Effector memory CD8-positive, alpha-beta T cell (primary cell): ENCODE results near the gene KMT5B.

Source experiments
- ATAC-seq: fragments of 150-1000 bp; cut with Tn5 transposase; replicated peaks from 2 replicates; pipeline ENCODE4 v1.10.0; 2021; ENCODE audit warnings: mild to moderate bottlenecking, moderate library complexity
- DNase-seq, 3 experiments: peaks; one replicate each; pipeline ENCODE4 v3.0.0; 2021
- H3K27ac Mint-ChIP-seq, 2 donors: one replicate each; pipeline ENCODE4 v1.8.0; 2022; ENCODE audit warnings: mild to moderate bottlenecking in 2 of 2, mixed read lengths in 2 of 2, moderate library complexity in 2 of 2
- H3K27me3 Mint-ChIP-seq, 2 donors: one replicate each; pipeline ENCODE4 v1.8.0; 2022; ENCODE audit warnings: mixed read lengths in 2 of 2
- H3K36me3 Mint-ChIP-seq: one replicate; pipeline ENCODE4 v1.8.0; 2022; ENCODE audit warnings: mild to moderate bottlenecking, moderate library complexity, mixed read lengths; ENCODE audit not compliant: insufficient read depth
- H3K4me1 Mint-ChIP-seq, 2 donors: one replicate each; pipeline ENCODE4 v1.8.0; 2022; ENCODE audit warnings: low read depth in 2 of 2, mixed read lengths in 2 of 2
- H3K4me3 Mint-ChIP-seq, 2 donors: one replicate each; pipeline ENCODE4 v1.8.0; 2022; ENCODE audit warnings: mild to moderate bottlenecking in 2 of 2, mixed read lengths in 2 of 2, moderate library complexity in 2 of 2
- H3K9me3 Mint-ChIP-seq, 2 donors: one replicate each; pipeline ENCODE4 v1.8.0; 2022; ENCODE audit warnings: mixed read lengths in 2 of 2

The KMT5B gene

DNA sequence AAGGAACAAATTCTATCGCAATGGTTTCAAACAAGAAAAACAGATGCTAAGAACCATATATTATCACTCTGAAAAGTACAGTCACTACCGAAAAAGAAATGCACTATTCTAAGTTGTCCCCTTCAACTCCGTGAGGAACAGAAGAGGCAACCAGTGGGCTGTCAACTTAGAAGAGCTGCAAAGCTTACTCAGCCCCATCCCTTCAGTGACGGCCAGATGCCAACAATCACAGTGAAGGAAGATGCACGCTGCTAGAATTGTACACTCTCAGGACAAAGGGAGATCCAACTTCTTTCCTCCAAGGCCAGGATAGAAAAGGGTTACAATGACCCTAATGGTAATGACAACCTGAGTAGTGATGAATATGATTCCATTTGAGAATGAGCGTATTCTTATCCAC lies 53.4 kb downstream of the KMT5B start:
- no peak overlapping the region for H3K27ac Mint-ChIP-seq

DNA sequence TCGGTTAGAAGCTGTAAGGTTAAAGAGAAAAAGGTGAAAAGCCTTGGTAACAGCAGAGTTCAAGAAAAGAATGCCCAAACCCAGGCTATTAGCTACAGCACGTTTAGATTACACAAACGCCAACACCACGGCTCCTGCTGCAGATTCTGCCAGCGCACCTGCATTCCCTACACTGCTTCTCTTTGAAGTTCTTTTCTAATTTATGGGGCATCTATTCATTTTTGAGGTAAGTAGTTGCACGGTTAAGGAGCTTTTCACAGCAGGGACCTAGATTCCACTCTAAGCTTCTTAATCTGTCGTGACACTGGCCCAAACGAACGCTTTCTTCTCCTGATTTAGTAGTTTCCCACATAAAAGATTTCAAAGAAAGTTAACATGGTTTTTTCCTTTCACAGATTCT lies 53.9 kb downstream of the KMT5B start:
- Mint-ChIP-seq H3K4me3 (no peak overlapping the region), H3K4me1 (no peaks in the 10 kb centered on the region), H3K36me3 (peaks cover 8% of the 10 kb centered on the region), H3K27me3 (no peaks in the 10 kb centered on the region), H3K9me3 (no peaks in the 10 kb centered on the region), H3K27ac (no peak overlapping the region)
- ATAC-seq: no peak
- DNase-seq: no peak

More for the DNA sequence above, 53.4 kb downstream of the KMT5B start:
- no peak for DNase-seq
- Mint-ChIP-seq H3K36me3 (peaks cover 8% of the 10 kb centered on the region), H3K27me3 (no peaks in the 10 kb centered on the region), H3K4me1 (no peaks in the 10 kb centered on the region), H3K4me3 (no peak overlapping the region), H3K9me3 (no peaks in the 10 kb centered on the region)
- ATAC-seq: no peak

DNA sequence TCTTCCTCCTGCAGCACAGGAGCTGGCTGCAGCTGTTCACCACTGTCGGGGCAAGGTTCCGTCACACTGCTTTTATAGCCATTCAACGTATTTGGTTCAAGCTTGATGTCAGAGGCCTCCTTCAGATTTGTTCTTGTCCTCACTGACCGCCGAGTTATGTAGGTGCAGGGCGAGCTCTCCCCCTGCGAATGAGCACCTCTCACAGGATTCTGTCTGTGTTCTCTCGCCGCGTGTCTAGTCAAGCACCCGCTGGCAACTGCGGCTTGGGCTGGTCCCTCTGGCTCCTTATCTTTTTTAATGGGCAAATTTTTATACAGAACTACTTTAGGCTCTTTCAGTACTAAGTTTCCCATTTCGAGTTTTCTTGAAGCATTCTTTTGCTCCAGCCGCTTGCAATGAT lies 54.5 kb downstream of the KMT5B start:
- DNase-seq (no peak), ATAC-seq (no peak)
- Mint-ChIP-seq H3K9me3 (no peaks in the 10 kb centered on the region), H3K36me3 (peaks cover 8% of the 10 kb centered on the region), H3K4me1 (no peaks in the 10 kb centered on the region), H3K4me3 (no peak overlapping the region), H3K27me3 (no peaks in the 10 kb centered on the region), H3K27ac (no peak overlapping the region)

DNA sequence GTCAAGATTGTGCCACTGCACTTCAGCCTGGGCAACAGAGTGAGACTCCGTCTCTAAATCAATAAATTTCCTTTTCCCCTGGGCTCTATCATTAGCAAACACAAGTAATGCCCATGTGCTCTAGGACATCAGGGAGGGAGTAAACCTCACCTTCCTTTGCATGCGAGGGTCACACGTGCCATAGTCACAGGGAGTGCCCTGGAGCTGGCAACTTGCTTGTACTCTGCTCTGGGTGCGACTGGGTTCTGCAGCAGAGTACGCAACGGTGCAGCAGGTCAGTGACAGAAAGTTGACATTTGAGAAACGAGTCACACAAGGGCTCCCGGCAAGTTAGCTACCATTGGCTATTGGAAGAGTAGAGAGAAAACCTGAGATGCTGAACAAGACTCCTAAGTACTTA lies 59.4 kb downstream of the KMT5B start:
- DNase-seq: no peak
- H3K36me3 Mint-ChIP-seq: peaks cover 8% of the 10 kb centered on the region
- H3K27ac Mint-ChIP-seq: no peak overlapping the region
- H3K4me1 Mint-ChIP-seq: peaks cover 2 to 7% of the 10 kb centered on the region in 2 donors
- no peaks in the 10 kb centered on the region for H3K9me3 Mint-ChIP-seq
- H3K27me3 Mint-ChIP-seq: no peaks in the 10 kb centered on the region
- no peak overlapping the region for H3K4me3 Mint-ChIP-seq
- ATAC-seq: no peak

DNA sequence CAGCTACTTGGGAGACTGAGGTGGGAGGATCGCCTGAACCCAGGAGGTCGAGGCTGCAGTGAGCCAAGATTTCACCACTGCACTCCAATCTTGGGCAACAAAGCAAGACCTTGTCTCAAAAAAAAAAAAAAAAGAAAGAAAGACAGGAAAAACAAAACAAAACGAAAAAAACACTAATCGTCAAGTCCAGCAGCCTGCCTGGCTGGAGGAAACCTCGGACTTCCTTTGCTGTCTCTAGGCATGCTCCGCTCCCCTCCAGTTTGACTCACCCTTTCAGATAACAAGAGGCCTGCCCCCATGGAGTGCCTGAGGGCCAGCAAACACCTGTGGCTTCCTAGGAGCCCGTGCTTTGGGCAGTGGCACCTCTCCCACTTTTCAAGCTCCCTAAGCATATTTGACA lies 63.1 kb downstream of the KMT5B start:
- no peak overlapping the region for H3K27ac Mint-ChIP-seq
- DNase-seq: no peak
- H3K4me1 Mint-ChIP-seq: peaks cover 2 to 7% of the 10 kb centered on the region in 2 donors
- H3K9me3 Mint-ChIP-seq: no peaks in the 10 kb centered on the region
- H3K4me3 Mint-ChIP-seq: no peak overlapping the region
- peaks cover 3% of the 10 kb centered on the region for H3K36me3 Mint-ChIP-seq
- no peak for ATAC-seq
- no peaks in the 10 kb centered on the region for H3K27me3 Mint-ChIP-seq

DNA sequence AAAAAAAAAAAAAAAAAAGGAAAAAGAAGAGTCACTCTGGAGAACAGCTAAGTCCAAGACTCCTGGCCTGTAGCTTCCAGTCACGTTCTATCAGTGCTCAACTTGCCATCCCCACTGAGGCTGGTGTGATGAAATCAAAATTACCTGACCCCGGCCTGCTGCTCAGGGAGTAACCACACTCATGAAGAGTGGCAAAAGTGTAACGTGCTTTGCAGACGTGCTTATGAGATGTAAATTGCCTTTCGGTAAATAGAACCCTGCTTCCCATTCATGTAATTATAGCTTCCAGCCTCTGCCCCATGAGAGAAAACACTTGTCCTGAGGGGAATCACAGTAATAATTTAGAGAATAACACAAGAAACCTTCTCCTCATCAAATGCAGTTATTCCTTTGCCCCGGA lies 63.7 kb downstream of the KMT5B start:
- ATAC-seq (no peak), DNase-seq (no peak)
- no peak overlapping the region for H3K27ac Mint-ChIP-seq
- H3K27me3 Mint-ChIP-seq: no peaks in the 10 kb centered on the region
- H3K4me3 Mint-ChIP-seq: no peak overlapping the region
- H3K9me3 Mint-ChIP-seq: no peaks in the 10 kb centered on the region
- H3K36me3 Mint-ChIP-seq: peaks cover 3% of the 10 kb centered on the region
- H3K4me1 Mint-ChIP-seq: peaks cover 2 to 7% of the 10 kb centered on the region in 2 donors

DNA sequence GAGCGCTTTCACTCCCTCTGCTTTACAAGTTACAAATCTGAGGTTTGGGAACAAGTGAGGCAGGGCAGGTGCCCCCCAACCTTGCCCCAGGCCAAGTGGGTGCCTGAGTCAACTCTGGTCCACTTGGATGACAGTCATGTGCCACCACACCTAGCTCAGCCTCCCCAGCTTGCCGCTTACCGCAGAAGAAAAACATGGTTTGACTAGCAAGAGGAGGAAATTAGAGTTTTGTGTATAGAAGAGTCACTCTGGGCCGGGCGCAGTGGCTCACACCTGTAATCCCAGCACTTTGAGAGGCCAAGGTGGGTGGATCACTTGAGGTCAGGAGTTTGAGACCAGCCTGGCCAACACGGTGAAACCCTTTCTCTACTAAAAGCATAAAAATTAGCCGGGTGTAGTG lies 64.2 kb downstream of the KMT5B start:
- no peak for ATAC-seq
- no peaks in the 10 kb centered on the region for H3K9me3 Mint-ChIP-seq

DNA sequence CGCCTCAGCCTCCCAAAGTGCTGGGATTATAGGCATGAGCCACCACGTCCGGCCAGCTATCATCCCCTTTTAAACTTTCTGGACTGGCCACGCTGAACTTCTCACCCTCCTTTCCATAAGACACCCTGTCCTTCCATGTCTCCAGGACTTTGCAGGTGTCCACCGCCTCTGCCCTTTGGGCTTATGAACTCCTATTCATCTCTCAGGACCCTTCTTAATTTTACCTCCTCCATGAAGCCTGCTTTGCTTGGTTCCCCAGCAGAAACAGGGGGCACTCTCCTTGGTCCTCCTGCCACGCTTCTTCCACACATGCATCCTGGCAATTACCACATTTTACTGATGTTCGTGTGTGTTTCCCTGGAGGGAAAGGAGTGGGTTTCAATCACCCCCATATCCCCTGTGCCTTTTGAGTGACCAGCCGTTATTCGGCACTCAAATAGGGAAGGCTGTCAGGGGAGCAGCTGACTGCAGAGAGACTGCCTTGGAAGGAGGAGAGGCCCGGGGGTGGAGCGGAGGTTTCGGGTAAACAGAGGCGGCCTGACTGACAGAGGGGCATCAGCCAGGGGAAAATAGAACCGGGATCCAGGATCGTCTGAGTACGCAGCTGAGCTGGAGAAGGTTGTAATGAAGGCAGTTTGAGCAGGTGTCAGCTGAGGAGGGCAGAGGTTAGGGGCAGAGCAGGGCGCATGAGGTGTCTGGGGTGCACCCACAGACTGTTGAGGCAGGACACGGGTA lies 64.9 kb downstream of the KMT5B start:
- DNase-seq (no peak), ATAC-seq (no peak)
- Mint-ChIP-seq H3K9me3 (no peaks in the 10 kb centered on the region), H3K27me3 (no peaks in the 10 kb centered on the region), H3K4me3 (no peak overlapping the region), H3K36me3 (peaks cover 3% of the 10 kb centered on the region), H3K4me1 (peaks cover 2 to 7% of the 10 kb centered on the region in 2 donors), H3K27ac (no peak overlapping the region)

More for the DNA sequence above, 64.2 kb downstream of the KMT5B start:
- no peak for DNase-seq
- Mint-ChIP-seq H3K36me3 (peaks cover 3% of the 10 kb centered on the region), H3K27me3 (no peaks in the 10 kb centered on the region), H3K4me1 (peaks cover 2 to 7% of the 10 kb centered on the region in 2 donors), H3K27ac (no peak overlapping the region), H3K4me3 (no peak overlapping the region)

DNA sequence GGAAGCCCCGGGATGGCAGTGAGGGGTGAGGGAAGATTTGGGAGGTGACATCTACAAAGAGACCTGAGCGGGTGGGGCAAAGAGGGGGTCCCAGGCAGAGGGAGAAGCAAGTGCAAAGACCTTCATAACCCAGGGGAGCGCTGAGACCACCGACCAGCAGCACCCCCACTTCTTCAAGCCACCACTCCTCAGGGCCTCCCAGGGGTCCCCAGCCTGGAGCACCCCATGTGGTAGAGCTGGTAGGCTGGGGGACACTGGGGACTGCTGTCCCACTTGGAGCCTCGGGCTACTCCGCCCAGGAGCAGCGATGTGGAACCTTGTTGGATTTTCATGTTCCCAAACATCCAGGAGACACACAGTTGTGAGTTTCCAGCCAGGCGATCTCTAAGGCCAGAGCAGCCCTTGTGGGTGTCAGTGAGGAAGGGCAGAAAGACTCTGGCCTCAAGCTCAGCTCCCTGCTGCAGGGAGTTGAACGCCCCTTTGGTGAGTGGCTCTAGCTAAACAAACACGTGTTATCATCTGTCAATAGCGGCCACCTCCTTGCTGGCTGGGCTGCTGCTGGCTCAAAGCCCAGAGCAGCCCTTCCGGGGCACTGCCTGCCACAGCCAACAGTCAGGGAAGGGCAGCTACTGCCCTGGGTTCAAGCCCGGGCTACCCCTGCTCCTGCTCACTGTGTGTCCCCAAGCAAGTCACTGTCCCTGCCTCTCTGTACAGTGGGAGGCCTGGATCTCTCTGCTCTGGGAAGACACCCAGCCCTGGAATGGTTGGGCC lies 66.2 kb downstream of the KMT5B start:
- no peak overlapping the region for H3K4me3 Mint-ChIP-seq
- H3K27me3 Mint-ChIP-seq: no peaks in the 10 kb centered on the region
- H3K9me3 Mint-ChIP-seq: no peaks in the 10 kb centered on the region
- H3K27ac Mint-ChIP-seq: no peak overlapping the region
- no peaks in the 10 kb centered on the region for H3K36me3 Mint-ChIP-seq
- DNase-seq: no peak
- peaks cover 2 to 8% of the 10 kb centered on the region in 2 donors for H3K4me1 Mint-ChIP-seq
- no peak for ATAC-seq

DNA sequence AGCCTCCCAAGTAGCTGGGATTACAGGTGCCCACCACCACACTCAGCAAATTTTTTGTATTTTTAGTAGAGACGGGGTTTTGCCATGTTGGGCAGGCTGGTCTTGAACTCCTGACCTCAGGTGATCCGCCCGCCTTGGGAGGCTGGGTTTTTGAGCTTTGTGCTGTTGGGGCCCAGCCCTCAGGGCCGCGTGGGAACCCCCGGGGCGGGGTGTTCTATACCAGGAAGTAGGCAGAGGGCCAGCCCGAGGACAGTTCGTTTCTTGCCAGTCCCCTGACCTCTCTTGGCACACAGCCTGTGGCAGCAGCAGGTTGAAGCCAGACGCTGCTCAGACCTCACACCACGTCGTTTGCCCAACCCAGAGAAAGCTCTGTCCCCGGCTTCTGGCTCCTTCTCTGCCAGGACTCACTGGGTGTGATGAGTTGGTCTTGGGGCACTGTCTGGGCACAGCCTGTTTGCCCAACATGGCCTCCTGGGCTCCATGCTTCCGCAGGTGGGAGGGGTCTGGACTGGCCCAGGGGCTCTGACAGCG lies 67.0 kb downstream of the KMT5B start:
- H3K9me3 Mint-ChIP-seq: no peaks in the 10 kb centered on the region
- H3K27ac Mint-ChIP-seq: peak overlapping the region in 1 of 2 donors; percentile 16

DNA sequence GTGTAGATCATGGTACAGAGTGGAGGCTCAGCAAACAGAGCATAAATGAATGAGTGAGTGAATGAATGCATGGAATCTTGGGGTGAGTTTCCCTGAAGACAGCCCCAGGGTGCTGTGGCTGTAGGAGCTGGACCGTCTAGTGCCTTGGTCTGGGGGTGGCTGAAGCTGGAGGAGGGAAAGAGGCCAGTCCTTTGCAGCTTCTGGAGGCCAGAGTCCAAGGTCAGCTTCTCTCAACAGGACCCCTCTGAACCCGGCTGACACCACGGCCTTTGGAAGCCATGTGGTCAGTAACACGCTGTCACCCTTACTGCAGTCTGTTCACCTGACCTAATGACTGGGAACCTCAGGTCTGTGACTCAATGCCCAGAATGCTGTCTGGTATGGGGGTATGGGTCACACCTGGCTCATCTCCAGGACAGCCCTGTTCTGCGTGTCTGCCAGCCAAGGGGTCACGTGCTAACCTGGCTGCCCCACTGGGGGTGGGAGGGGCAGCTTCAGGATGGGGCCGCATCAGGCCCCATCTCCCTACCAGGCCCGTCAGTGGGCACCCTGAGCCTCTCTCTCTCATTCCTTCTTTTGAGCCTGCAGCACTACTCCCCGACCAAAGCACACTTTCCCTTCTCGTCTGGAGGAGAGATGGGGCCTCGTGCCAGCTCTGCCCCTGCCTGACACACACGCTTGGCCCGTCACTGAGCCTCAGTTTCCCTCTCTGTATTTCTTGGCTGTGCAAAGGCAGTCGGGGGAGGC lies 67.8 kb downstream of the KMT5B start:
- Mint-ChIP-seq H3K4me1 (peaks cover 4 to 13% of the 10 kb centered on the region in 2 donors), H3K9me3 (no peaks in the 10 kb centered on the region), H3K27me3 (no peaks in the 10 kb centered on the region), H3K27ac (peak overlapping the region in 1 of 2 donors; percentile 16), H3K36me3 (no peaks in the 10 kb centered on the region), H3K4me3 (no peak overlapping the region)
- no peak for DNase-seq
- ATAC-seq: no peak

More for the DNA sequence above, 67.0 kb downstream of the KMT5B start:
- H3K4me3 Mint-ChIP-seq: no peak overlapping the region
- ATAC-seq (no peak), DNase-seq (no peak)
- H3K36me3 Mint-ChIP-seq: no peaks in the 10 kb centered on the region
- no peaks in the 10 kb centered on the region for H3K27me3 Mint-ChIP-seq
- peaks cover 4 to 11% of the 10 kb centered on the region in 2 donors for H3K4me1 Mint-ChIP-seq

DNA sequence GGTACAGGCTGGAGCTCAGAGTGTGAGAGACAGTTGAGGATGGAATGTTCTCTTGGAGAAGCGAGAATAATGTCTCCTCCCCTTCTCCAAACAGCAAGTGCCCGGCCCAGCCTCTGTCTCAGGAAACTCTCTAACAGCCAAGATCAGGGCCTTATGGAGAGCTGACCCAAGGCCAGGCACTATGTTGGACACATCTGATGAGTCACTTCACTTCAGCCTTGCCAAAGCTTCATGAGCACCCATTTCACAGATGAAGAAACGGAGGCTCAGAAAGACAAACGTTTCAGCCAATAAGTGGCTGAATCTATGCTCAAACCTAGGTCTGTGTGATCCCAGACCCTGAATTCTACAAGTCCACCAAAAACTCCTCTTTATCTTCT lies 69.8 kb downstream of the KMT5B start:
- H3K9me3 Mint-ChIP-seq: no peaks in the 10 kb centered on the region
- DNase-seq (no peak), ATAC-seq (no peak)
- H3K36me3 Mint-ChIP-seq: no peaks in the 10 kb centered on the region
- no peak overlapping the region for H3K4me3 Mint-ChIP-seq
- H3K27ac Mint-ChIP-seq: no peak overlapping the region
- no peaks in the 10 kb centered on the region for H3K27me3 Mint-ChIP-seq
- H3K4me1 Mint-ChIP-seq: peaks cover 4 to 13% of the 10 kb centered on the region in 2 donors
